Skin epidermis (tissue), 12 donors: ENCODE results near the gene SH3GLB1.
A peak's percentile ranks its signal among the peaks of the same experiment; 100 is the strongest.

Source experiments
- H3K27ac ChIP-seq, 21 experiments: fragments of 200-600 bp; sonication (generic) in 11 of 21; one replicate each; pipeline ENCODE4 v1.5.0; 2020; ENCODE audit warnings: mild to moderate bottlenecking in 3 of 21, inconsistent platforms in 2 of 21, moderate library complexity in 2 of 21
- H3K4me3 ChIP-seq, 7 experiments: fragments of 200-600 bp; sonication (generic) in 2 of 7; one replicate each; pipeline ENCODE4 v1.5.0; 2020; ENCODE audit warnings: inconsistent platforms in 2 of 7, mild to moderate bottlenecking in 2 of 7, moderate library complexity in 1 of 7

SH3GLB1 gene

DNA sequence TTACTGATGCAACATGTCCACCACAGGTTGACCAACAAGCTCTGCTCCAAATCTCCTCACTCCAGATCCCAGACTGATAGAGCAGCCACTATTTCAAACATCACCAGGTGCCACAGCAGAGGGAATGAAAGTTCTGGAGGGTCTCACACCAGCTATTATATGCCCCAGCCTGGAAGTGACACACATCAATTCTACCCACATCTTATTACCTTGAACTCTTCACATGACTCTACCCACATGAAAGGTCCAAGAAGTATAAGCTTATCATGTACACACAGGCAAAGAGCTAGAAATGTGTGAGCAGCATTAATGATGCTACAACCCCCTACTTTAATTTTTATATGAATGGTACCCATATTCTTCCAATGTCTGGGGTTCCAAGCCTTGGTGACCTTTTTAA is 64.2 kb downstream of the SH3GLB1 start:
- Histone ChIP-seq H3K27ac (no peak overlapping the region), H3K4me3 (no peak overlapping the region)

DNA sequence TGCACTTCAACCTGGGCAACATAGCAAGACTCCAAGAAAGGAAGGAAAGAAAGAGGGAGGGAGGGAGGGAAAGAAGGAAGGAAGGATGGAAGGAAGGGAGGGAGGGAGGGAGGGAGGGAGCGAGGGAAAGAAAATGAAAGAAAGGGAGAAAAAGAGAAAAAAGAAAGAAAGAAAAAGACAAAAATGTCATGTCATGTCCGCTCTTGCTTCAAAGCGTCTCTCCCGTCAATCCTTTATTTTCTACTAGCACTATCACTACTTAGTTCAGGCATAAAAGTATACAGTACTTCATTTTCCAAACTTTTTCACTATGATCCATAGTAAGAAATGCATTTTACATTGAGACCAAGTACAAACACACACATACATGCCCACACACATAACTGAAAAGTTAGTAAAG is 64.7 kb downstream of the SH3GLB1 start:
- no peak overlapping the region for H3K27ac ChIP-seq
- H3K4me3 ChIP-seq: no peak overlapping the region

DNA sequence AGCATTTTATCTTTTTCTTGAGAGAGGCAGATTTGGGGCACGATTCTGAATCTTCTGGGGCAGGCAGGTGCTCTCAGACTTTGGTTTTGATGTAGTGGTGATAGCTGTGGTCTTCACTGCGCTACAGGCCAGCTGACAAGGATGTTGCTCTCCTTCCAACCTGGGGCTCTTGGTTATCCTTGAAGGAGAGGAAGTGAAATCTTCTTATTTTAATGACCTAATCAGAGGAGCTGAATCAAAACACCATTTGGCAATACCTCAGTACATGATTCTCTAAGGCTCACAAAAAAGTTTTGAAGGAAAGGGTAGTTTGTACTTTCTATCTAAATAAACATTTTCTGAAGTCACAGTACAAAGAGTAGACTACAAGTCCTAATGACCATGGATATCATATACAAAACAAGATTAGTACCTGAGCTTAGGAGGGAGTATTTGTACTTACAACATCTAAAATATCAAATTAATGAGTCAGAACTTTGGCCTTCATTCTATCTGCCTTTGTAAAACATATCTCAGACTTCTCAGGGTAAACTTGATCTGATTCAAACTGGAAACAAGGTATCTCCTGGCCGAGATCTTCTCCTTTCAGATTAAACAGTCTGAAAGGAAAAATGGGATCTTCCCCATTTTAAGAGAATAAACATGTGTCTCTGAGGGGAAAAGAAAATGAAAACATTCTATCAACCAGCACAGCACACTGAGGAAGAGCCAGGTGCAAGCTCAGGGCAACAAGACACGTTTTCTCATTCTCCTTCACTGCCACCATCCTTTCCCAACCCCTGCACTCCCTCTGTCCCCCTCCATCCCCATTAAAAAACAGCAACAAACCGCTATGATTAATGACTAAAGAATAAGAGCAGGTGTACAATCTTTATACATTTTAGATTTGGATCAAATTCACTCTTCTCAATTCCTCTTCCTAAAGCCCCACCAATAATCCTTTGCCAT is 69.2 kb downstream of the SH3GLB1 start:
- H3K4me3 ChIP-seq: no peak overlapping the region

DNA sequence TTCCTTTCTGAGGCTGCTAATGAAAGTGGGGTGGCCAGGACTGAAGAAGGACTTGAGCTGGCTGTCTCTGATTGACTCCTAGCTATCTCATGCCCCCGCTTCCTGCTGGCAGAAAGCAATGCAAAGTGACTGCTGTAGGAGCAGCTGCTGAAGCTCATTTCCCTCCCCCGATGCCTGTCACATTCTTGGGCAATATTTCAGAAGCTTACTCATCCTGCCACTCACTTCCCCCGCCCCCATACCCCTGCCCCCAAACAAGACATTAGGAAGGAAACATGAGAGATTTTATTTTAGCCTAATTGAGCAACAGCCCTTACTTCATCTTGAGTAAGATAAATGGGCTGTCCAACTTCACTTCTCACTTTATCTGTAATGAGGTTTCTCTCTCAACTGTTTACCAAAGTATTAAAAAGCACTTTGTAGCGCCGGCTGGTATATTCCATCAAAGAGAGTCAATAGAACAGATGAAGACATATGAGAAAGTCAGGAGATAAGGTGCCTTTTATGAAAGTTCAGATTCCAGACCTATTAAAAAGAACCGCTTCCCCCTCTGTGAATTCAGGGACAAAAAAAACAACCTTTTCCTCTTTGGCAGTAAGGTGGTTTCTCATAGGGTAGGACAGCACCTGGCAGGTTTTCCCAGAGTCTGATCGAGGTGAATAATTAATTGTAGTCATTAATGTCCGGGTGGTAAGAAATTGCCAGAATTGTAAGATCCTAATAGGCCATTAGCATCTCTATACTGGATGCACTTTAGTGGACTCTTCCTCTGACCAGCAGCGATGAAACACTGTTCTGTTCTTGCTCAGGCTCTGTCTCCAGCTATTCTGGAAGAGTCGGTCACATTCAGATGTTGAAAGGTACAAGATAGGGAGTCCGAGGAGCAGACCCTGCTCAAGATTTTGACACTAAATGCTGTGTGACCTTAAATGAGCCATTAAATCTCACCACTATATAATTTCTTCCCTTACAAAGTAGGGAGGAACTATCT is 70.2 kb downstream of the SH3GLB1 start:
- peak overlapping the region in 11 of 21 experiments; percentile 8 to 75 (median 49) for H3K27ac ChIP-seq

More for the DNA sequence above, 69.2 kb downstream of the SH3GLB1 start:
- H3K27ac ChIP-seq: peak overlapping the region in 10 of 21 experiments; percentile 17 to 74 (median 38)

DNA sequence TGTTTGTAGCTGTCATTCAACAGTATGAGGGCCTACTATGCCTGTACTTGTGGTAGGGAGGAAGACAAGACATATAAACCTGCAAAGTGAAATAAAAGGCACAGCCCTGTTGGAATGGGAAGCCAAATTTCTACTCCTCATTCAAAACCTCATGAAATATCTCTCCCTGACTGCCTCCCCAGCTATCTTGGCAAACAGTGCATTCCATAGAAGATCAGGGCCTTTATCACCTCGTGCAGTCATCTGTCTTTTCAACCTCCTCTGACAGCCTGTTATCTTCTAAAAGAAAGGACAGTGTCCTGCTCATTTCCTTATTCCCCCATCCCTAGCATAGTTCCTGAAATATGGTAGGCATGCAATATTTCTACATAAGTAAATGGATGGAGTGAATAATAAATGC is 71.0 kb downstream of the SH3GLB1 start:
- Histone ChIP-seq H3K4me3 (no peak overlapping the region), H3K27ac (peak overlapping the region in 5 of 21 experiments; percentile 2 to 75 (median 37))

More for the DNA sequence above, 70.2 kb downstream of the SH3GLB1 start:
- no peak overlapping the region for H3K4me3 ChIP-seq

DNA sequence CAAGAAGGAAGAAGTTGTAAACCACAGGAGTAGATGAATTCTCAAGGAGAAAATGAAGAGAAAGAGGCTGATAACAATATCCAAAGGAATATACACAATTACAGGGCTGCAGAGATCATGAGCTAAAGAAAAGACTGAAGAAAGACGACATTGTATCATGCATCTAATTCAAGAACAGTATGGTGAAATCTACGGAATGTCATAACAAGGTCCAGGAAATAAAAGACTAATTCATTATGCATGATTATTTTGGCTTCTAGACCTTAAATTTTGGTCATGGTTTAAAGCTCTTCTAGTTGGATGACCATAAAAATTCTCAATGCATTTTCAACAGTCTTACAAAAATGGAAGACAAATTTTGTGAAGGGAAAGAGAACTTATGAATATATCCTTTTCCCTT is 71.7 kb downstream of the SH3GLB1 start:
- no peak overlapping the region for H3K27ac ChIP-seq

DNA sequence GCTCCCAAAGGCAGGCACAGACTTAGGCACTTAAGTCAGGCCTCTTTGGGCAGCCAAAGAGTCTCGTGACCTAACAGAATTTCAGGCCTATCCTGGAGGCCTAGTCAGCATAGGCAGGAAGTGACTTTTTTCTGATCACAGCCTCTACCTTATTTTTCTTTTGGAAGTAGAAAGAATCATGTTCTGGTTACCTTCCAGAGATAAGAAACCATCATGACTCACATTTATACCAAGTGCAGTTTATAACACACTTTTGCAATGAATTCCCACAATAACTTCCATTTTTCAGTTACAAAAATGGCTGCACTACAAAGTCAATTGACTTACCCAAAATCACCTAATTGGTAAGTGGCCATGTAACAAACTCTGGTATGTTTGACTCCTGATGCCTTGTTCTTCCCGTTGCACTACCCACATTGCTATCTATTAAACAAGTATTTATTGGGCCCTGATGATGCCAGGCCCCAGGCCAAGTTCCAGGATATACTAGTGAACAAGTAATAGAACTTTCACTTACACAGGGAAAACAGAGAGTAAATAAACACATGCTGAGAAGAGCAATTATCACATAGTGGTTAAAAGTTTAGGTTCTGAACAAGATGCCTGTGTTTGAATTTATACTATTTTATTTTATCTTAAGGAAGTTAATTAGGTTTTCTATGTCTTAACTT is 74.3 kb downstream of the SH3GLB1 start:
- H3K27ac ChIP-seq: no peak overlapping the region
- no peak overlapping the region for H3K4me3 ChIP-seq

More for the DNA sequence above, 71.7 kb downstream of the SH3GLB1 start:
- H3K4me3 ChIP-seq: no peak overlapping the region

DNA sequence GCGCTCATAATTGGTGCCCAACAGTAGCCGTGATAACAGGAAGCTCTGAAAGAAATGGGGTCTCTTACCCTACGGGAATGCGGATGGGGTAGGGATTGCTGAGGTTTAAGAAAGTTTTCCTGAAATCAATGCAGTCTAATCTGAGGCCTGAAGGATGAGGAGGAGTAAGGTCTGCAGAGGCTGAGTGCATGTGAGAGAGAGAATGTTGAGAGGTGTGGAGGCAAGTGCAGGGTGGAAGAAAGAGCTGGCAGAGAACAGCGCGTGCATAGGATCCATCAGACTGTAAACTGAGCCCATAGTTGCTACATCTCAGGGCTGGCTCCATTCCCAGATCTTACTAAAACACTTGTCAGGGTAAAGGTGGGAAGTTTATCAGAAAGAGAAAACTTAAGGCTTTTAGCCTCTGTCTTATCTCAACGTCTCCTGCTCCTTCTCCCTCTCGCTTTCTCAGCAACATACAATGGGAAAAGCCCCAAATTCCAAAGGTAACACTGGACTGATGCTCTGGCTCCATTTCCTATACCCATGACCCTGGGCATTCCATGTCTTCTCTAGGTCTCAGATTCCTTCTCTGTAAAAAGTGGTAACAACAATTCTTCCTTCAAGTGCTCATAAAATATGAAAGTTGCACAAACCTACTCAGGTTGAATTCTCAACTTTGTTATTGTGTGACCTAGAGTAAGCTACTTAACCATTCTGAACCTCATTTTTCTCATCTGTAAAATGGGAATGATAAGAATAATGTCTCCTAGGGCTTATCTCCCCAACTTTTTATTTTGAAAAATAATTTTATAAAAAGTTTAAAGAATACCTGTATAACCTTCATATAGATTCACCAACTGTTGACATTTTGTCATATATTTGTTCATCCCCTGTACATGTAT is 75.2 kb downstream of the SH3GLB1 start:
- no peak overlapping the region for H3K4me3 ChIP-seq
- H3K27ac ChIP-seq: no peak overlapping the region

DNA sequence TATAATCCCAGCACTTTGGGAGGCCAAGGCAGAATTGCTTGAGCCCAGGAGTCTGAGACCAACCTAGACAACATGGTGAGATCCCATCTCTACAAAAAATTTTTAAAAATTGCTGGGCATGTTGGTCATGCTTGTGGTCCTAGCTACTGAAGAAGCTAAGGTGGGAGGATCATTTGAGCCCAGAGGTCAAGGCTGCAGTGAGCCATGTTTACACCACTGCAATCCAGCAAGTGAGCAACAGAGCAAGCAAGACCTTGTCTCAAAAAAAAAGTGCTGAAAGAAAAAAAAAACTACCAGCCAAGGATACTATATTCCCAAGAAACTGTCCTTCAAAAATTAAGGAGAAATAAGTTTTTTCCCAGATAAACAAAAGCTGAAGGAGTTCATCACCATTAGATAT is 78.1 kb downstream of the SH3GLB1 start:
- Histone ChIP-seq H3K4me3 (no peak overlapping the region), H3K27ac (no peak overlapping the region)

DNA sequence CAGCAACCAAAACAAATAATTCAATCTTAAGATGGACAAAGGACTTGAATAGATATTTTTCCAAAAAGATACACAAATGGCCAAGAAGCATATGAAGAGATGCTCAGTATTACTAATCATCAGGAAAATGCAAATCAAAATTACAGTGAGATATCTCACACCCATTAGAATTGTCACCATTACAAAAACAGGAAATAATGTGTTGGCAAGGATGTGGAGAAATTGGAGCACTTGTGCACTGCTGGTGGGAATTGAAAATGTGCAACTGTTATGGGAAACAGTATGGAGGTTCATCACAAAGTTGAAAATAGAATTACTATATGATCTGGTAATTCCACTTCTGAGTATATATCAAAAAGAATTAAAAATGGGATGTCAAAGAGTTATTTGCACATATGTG is 83.2 kb downstream of the SH3GLB1 start:
- no peak overlapping the region for H3K4me3 ChIP-seq
- peak overlapping the region in 9 of 21 experiments; percentile 3 to 85 (median 41) for H3K27ac ChIP-seq

DNA sequence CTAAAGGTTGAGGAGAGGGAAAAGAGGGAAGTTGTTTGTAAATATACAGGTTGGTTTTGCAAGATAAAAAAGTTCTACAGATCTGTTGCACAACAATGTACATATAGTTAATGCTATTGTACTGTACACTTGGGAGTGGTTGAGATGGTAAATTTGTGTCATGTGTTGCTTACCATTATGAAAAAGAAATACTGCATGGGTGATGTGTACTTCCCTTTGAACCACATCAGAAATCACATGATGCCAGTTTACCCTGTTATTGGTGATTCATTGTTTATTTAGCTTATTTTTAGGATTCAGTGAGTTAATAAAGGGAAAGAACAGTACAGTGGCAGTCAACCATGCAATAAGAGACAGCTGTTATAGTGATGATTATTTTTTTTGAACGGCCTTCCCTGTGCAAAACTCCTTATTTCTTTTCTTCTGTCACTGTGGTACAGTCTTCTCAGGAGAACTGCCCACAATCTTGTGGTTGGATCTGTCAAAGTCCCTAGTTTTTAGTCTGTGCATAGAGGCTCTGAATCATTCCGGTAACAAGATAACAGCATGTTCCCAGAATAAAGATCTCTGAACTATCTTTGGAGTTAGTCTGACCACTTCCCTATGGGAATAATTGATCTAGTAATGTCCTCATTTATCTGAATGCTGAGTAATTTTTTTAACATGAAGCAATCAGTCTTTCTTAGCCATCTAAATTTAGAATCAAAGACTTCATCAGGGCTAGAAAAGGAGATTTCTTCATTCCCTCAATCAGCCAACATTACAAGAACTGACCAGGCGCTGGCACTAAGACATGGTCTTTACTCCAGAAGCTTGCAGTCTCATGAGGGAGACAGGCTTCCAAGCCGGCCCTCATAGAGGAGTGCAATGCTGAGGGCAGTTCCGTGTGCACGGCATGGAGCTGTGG is 84.2 kb downstream of the SH3GLB1 start:
- H3K27ac ChIP-seq: peak overlapping the region in 13 of 21 experiments; percentile 3 to 85 (median 56)
- H3K4me3 ChIP-seq: no peak overlapping the region

DNA sequence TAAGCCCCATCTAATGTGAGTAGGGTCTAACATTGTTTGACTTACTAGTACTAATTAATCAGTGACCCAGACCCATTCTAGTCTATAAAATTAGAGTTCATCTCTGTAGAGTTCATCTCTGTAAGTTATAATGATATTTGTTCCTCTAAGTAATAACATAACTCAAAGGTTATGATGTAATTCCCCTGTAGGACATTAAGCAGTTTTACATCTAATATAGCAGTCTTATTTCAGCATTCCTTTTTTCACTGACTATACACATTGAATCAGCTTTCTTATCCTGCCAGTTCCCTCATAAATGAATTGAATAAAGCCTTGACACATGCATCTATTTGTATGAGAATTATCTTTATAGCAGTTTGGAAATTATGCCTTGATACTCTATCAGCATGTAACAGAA is 90.9 kb downstream of the SH3GLB1 start:
- Histone ChIP-seq H3K4me3 (no peak overlapping the region), H3K27ac (no peak overlapping the region)
